Measurements from ENCODE around the gene TUBGCP6.

The TUBGCP6 gene

GRCh38 chr22:50179937-50180726 is 64.7 kb downstream of the TUBGCP6 start:
- DNase-seq (ENCODE audit: low read depth): no peak
- TF ChIP-seq CTCF (IDR thresholded peaks at IDR 0.05; ENCODE audit: control insufficient read depth, extremely low read depth, insufficient read depth): no peak

GRCh38 chr22:50178871-50179869 is 65.7 kb downstream of the TUBGCP6 start:
- DNase-seq (ENCODE audit: low read depth): no peak
- H3K4me3 ChIP-seq (ENCODE audit: low read depth, low read length): no peak overlapping the region
- TF ChIP-seq CTCF (IDR thresholded peaks at IDR 0.05; ENCODE audit: control insufficient read depth, extremely low read depth, insufficient read depth): no peak

More at GRCh38 chr22:50179937-50180726, 64.7 kb downstream of the TUBGCP6 start:
- H3K4me3 ChIP-seq (ENCODE audit: low read depth, low read length): no peak overlapping the region

GRCh38 chr22:50178471-50178864 is 66.4 kb downstream of the TUBGCP6 start:
- DNase-seq (ENCODE audit: low read depth): no peak
- H3K4me3 ChIP-seq (ENCODE audit: low read depth, low read length): no peak overlapping the region
- TF ChIP-seq CTCF (IDR thresholded peaks at IDR 0.05; ENCODE audit: control insufficient read depth, extremely low read depth, insufficient read depth): no peak

GRCh38 chr22:50177537-50178470 is 67.0 kb downstream of the TUBGCP6 start:
- no peak for DNase-seq (ENCODE audit: low read depth)
- no peak overlapping the region for H3K4me3 ChIP-seq (ENCODE audit: low read depth, low read length)
- TF ChIP-seq CTCF (IDR thresholded peaks at IDR 0.05; ENCODE audit: control insufficient read depth, extremely low read depth, insufficient read depth): no peak

GRCh38 chr22:50176850-50177536 is 67.8 kb downstream of the TUBGCP6 start:
- H3K4me3 ChIP-seq (ENCODE audit: low read depth, low read length): no peak overlapping the region
- DNase-seq (ENCODE audit: low read depth): no peak
- no peak for TF ChIP-seq CTCF (IDR thresholded peaks at IDR 0.05; ENCODE audit: control insufficient read depth, extremely low read depth, insufficient read depth)
